H1 (cell line): Measurements from ENCODE around the gene CPZ. TPM values are rescaled to one million over a fixed set of nuclear protein-coding genes. Genes with fewer than 3 reads are reported as not detected.

Experiments
- CTCF ChIA-PET: fragments of 300-600 bp; sonication (Branson Sonifier 250); formaldehyde crosslinking; loops from one replicate; lab custom pipeline; 2021; ENCODE audit not compliant: partially characterized antibody; lab: Charles Lee
- POLR2A ChIA-PET: fragments of 300-600 bp; sonication (Branson Sonifier 250); formaldehyde crosslinking; loops from one replicate; lab custom pipeline; 2021; ENCODE audit warnings: inconsistent platforms; ENCODE audit not compliant: partially characterized antibody; lab: Charles Lee
- DNase-seq, 2 experiments: peaks; one replicate each; pipeline versions ENCODE4 v3.0.0 to v3.0.0-alpha.2; 2010 to 2022; ENCODE audit warnings: low spot score in 2 of 2, low read depth in 1 of 2, mixed read lengths in 1 of 2
- FAIRE-seq: peaks from 2 replicates; lab custom pipeline; 2011; peaks lifted over from hg19 to GRCh38; lab: Jason Lieb, UNC
- H2AFZ ChIP-seq: 2 replicates; pipeline ENCODE4 v1.8.1; 2012; ENCODE audit warnings: low read length, inconsistent platforms
- H2AK5ac ChIP-seq: 2 replicates; pipeline ENCODE4 v1.6.1; 2013; ENCODE audit warnings: low read depth, low read length
- H2BK120ac ChIP-seq: replicated peaks from 2 replicates; pipeline ENCODE3; 2013; ENCODE audit warnings: low read depth, low read length, inconsistent platforms
- H2BK12ac ChIP-seq: 2 replicates; pipeline ENCODE4 v1.6.1; 2013; ENCODE audit warnings: low read depth, low read length
- H2BK15ac ChIP-seq: 2 replicates; pipeline ENCODE4 v1.6.1; 2013; ENCODE audit warnings: low read length
- H2BK20ac ChIP-seq: 2 replicates; pipeline ENCODE4 v1.6.1; 2013; ENCODE audit warnings: low read length
- H2BK5ac ChIP-seq: 2 replicates; pipeline ENCODE4 v1.6.1; 2013; ENCODE audit warnings: low read depth, low read length
- H3K14ac ChIP-seq: 2 replicates; pipeline ENCODE4 v1.6.1; 2013; ENCODE audit warnings: inconsistent platforms; ENCODE audit not compliant: insufficient read length
- H3K18ac ChIP-seq: 2 replicates; pipeline ENCODE4 v1.6.1; 2013; ENCODE audit warnings: low read length; ENCODE audit errors: extremely low read depth
- H3K23ac ChIP-seq: 2 replicates; pipeline ENCODE4 v1.6.1; 2013; ENCODE audit warnings: inconsistent platforms; ENCODE audit not compliant: insufficient read length
- H3K23me2 ChIP-seq: 2 replicates; pipeline ENCODE4 v1.6.1; 2013; ENCODE audit warnings: low read depth, low read length
- H3K27ac ChIP-seq: 2 replicates; pipeline ENCODE4 v1.6.1; 2011; ENCODE audit warnings: low read depth, low read length, inconsistent platforms
- H3K27me3 ChIP-seq, 4 experiments: replicated peaks in 1 of 4; 1 replicate in 1 of 4; 2 replicates in 3 of 4; pipeline versions ENCODE4 v1.6.1 to v1.8.1; 2011 to 2013; ENCODE audit warnings: low read length in 3 of 4, mild to moderate bottlenecking in 3 of 4, inconsistent platforms in 2 of 4, mixed read lengths in 2 of 4, moderate library complexity in 1 of 4; ENCODE audit not compliant: control insufficient read depth in 3 of 4, insufficient read depth in 3 of 4; ENCODE audit errors: extremely low read depth in 1 of 4
- H3K36me3 ChIP-seq, 4 experiments: 2 replicates each; pipeline versions ENCODE4 v1.6.1 to v1.8.1; 2011 to 2013; ENCODE audit warnings: mild to moderate bottlenecking in 4 of 4, low read length in 3 of 4, moderate library complexity in 2 of 4, control low read depth in 1 of 4, inconsistent platforms in 1 of 4; ENCODE audit not compliant: insufficient read depth in 4 of 4, control insufficient read depth in 2 of 4
- H3K4ac ChIP-seq: replicated peaks from 2 replicates; pipeline ENCODE3; 2013; ENCODE audit warnings: low read length, low read depth, mixed read lengths, inconsistent platforms; ENCODE audit not compliant: insufficient read length
- H3K4me1 ChIP-seq, 4 experiments: replicated peaks in 1 of 4; 1 replicate in 1 of 4; 2 replicates in 3 of 4; pipeline versions ENCODE4 v1.6.1 to v1.8.1; 2011 to 2013; ENCODE audit warnings: low read length in 3 of 4, inconsistent platforms in 2 of 4, mixed read lengths in 1 of 4; ENCODE audit not compliant: insufficient read depth in 4 of 4, control insufficient read depth in 3 of 4
- H3K4me2 ChIP-seq, 2 experiments: 2 replicates each; pipeline versions ENCODE4 v1.6.1 to v1.8.1; 2011 to 2013; ENCODE audit warnings: low read depth in 2 of 2, low read length in 2 of 2, control low read depth in 1 of 2, inconsistent platforms in 1 of 2, mild to moderate bottlenecking in 1 of 2; ENCODE audit not compliant: insufficient read depth in 1 of 2
- H3K4me3 ChIP-seq, 4 experiments: fragments of 200-600, 300-600 bp in 1 of 4; sonication (generic), shearing (Covaris generic), sonication (Bioruptor Twin) in 1 of 4; 2 replicates each; pipeline versions ENCODE4 v1.5.1 to v1.8.1; 2011 to 2016; ENCODE audit warnings: low read length in 4 of 4, low read depth in 3 of 4, control low read depth in 2 of 4, inconsistent platforms in 2 of 4, mild to moderate bottlenecking in 2 of 4, mixed read lengths in 1 of 4, moderate library complexity in 1 of 4; ENCODE audit not compliant: insufficient read depth in 2 of 4; ENCODE audit errors: extremely low read depth in 1 of 4
- H3K56ac ChIP-seq: replicated peaks from 2 replicates; pipeline ENCODE3; 2013; ENCODE audit warnings: low read depth, mild to moderate bottlenecking, mixed read lengths, low read length, inconsistent platforms; ENCODE audit not compliant: insufficient read length
- H3K79me1 ChIP-seq: 2 replicates; pipeline ENCODE4 v1.6.1; 2013; ENCODE audit warnings: low read depth, low read length, control low read depth
- H3K79me2 ChIP-seq, 2 experiments: 2 replicates each; pipeline versions ENCODE4 v1.6.1 to v1.8.1; 2012 to 2013; ENCODE audit warnings: low read length in 2 of 2, mild to moderate bottlenecking in 2 of 2, inconsistent platforms in 1 of 2; ENCODE audit not compliant: insufficient read depth in 2 of 2, control insufficient read depth in 1 of 2
- H3K9ac ChIP-seq, 4 experiments: replicated peaks in 1 of 4; 1 replicate in 1 of 4; 2 replicates in 3 of 4; pipeline versions ENCODE4 v1.6.1 to v1.8.1; 2011 to 2013; ENCODE audit warnings: low read depth in 3 of 4, low read length in 3 of 4, control low read depth in 2 of 4, mild to moderate bottlenecking in 2 of 4, moderate library complexity in 2 of 4, inconsistent platforms in 1 of 4; ENCODE audit errors: extremely low read depth in 1 of 4
- H3K9me3 ChIP-seq, 2 experiments: 2 replicates each; pipeline versions ENCODE4 v1.6.1 to v1.8.1; 2012 to 2013; ENCODE audit warnings: mild to moderate bottlenecking in 2 of 2, moderate library complexity in 2 of 2, control low read depth in 1 of 2, inconsistent platforms in 1 of 2, low read depth in 1 of 2, low read length in 1 of 2, mixed read lengths in 1 of 2; ENCODE audit not compliant: insufficient read depth in 2 of 2
- H4K20me1 ChIP-seq, 2 experiments: replicated peaks in 1 of 2; 2 replicates each; pipeline versions ENCODE3 to v1.8.1; 2011 to 2013; ENCODE audit warnings: inconsistent platforms in 2 of 2, low read length in 2 of 2, mild to moderate bottlenecking in 1 of 2; ENCODE audit not compliant: insufficient read depth in 2 of 2, control insufficient read depth in 1 of 2
- H4K5ac ChIP-seq: 2 replicates; pipeline ENCODE4 v1.6.1; 2013; ENCODE audit warnings: low read length, low read depth, mixed read lengths, inconsistent platforms; ENCODE audit not compliant: insufficient read length
- H4K8ac ChIP-seq: 2 replicates; pipeline ENCODE4 v1.8.0; 2013; ENCODE audit warnings: mild to moderate bottlenecking, moderate library complexity, low read length, inconsistent platforms; ENCODE audit not compliant: insufficient read depth; ENCODE audit errors: extremely low read depth
- H4K91ac ChIP-seq: replicated peaks from 2 replicates; pipeline ENCODE3; 2013; ENCODE audit warnings: low read length, mixed read lengths, inconsistent platforms; ENCODE audit not compliant: insufficient read length
- WGBS, 2 experiments: shearing (Covaris generic) in 1 of 2; methylation state at CpG; one replicate each; pipeline versions ENCODE4 v1.1.6 to v1.1.7; 2013 to 2015; ENCODE audit warnings: low lambda C conversion rate in 2 of 2, mixed read lengths in 2 of 2, inconsistent platforms in 1 of 2, low coverage in 1 of 2, missing lambda C conversion rate in 1 of 2; ENCODE audit not compliant: insufficient replicate concordance in 2 of 2, insufficient coverage in 1 of 2, insufficient read length in 1 of 2; ENCODE audit errors: extremely low coverage in 1 of 2, missing lambda C conversion rate in 1 of 2; 5-methylcytosine and 5-hydroxymethylcytosine counted together
- polyA plus RNA-seq, 7 experiments: library from polyadenylated mRNA; depleted of rRNA in 3 of 7; stranded (reverse) in 5 of 7; unstranded in 2 of 7; fragments of >200 nt in 5 of 7; fragments of 200-250 nt in 2 of 7; gene quantifications; 1 replicate in 5 of 7; 2 replicates in 1 of 7; 4 replicates in 1 of 7; pipeline versions ENCODE4 v1.2.1 to v1.2.3, GENCODE V29; 2011 to 2013; ENCODE audit warnings: missing spikeins in 2 of 7, mixed read lengths in 2 of 7
- total RNA-seq: library from RNA; stranded (reverse); fragmentation: NEBNext Ultra II Directional; extraction: Animal tissue kit (Norgen Biotek cat#: 25700); gene quantifications from 2 replicates; pipeline ENCODE4 v1.2.1, GENCODE V29; 2021

CPZ gene
- total and polyA plus RNA-seq, 2 of the 8 experiments (the other 6 are each of a cell fraction or from before 2014, with no cell fraction given): 28.8 to 40.7 TPM

DNA sequence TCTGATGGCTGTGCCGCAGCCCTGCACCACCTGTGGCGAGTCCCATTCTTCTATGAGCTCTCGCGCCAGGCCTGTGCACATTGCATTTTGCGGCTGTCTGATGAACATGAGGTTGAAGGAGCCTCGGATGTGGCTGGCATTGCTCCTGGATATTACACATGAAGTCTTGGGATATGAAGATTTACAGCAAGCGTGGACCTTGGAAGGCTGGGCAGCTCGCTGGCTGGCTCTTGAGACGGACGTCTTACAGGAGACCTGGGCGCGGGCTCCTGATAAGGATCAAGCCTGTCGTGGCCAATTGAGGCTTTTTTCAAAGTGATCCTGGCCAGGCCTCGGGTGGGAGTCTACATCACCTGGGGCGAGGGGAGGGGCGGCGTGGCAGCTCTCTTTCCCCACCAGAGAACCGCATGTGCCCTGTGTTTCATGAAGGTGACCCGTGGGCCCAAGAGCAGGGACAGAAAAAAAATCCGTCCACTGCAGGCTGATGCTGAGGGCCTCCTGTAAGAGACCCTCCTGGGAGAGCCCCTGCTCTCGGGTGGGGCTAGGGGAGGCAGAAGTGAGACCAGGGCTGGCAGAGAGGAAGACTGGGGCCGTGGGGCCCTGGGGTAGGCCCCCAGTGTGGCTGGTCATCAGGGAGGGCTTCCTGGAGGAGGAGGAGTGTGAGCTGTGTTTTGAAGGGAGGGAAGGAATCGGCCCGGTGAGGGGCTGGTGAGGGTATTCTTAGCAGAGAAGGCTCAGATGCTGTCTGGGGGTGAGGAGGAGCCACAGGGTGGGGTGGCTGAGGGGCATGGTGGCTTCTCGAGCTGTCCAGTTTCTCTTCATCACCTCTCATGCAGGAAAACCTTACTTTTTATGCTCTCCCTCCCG is 23.6 kb downstream of the CPZ start:
- Histone ChIP-seq H3K79me1 (no peaks in the 10 kb centered on the region; the same call in 1 of the 2 replicates), H4K20me1 (peaks cover 4 to 17% of the 10 kb centered on the region in 2 experiments), H3K56ac (no peak overlapping the region), H2BK120ac (no peak overlapping the region), H3K9ac (no peak overlapping the region), H3K4ac (no peak overlapping the region), H2BK5ac (no peak overlapping the region), H2AK5ac (no peak overlapping the region), H3K36me3 (peaks cover 0 to 21% (median 9%) of the 10 kb centered on the region in 4 experiments; a peak in 4 of 8 replicates), H2BK20ac (no peak overlapping the region), H2BK12ac (no peak overlapping the region), H4K5ac (no peak overlapping the region), H3K9me3 (no peaks in the 10 kb centered on the region), H4K8ac (no peak overlapping the region), H3K23me2 (no peaks in the 10 kb centered on the region), H2BK15ac (no peak overlapping the region), H3K23ac (no peak overlapping the region), H3K14ac (no peak overlapping the region), H4K91ac (no peak overlapping the region), H3K27me3 (no peaks in the 10 kb centered on the region), H2AFZ (no peak overlapping the region), H3K79me2 (no peaks in the 10 kb centered on the region), H3K4me3 (no peak overlapping the region), H3K18ac (no peak overlapping the region), H3K27ac (no peak overlapping the region), H3K4me2 (no peak overlapping the region), H3K4me1 (no peaks in the 10 kb centered on the region)
- ChIA-PET CTCF (interaction anchor here (0.6 to 4.9 kb wide), 3 partner anchors 10 to 1196 kb away, joined by 4 to 36 read pairs (median 5); no protein-coding TSS in a partner anchor), POLR2A (interaction anchor here (1.5 kb wide), 1 partner anchor 9 kb away, joined by 4 read pairs; no protein-coding TSS in a partner anchor)
- 92% methylated on average over 25 of the region's 26 CpGs; no CpG with 5 or more reads in 1 of the 2 experiments for WGBS, 2 experiments
- DNase-seq: no peak
- FAIRE-seq: no peak
